SH-SY5Y (cell line): ENCODE data around the gene CDKN2D.

Experiments used
- GATA2 ChIP-seq: IDR thresholded peaks from 2 replicates; pipeline ENCODE4 v1.6.1; 2011; ENCODE audit warnings: mild to moderate bottlenecking, low read depth, low read length
- GATA3 ChIP-seq: IDR thresholded peaks from 2 replicates; pipeline ENCODE4 v1.6.1; 2011; ENCODE audit warnings: low read depth, mild to moderate bottlenecking, low read length, moderate library complexity

Gene CDKN2D

GRCh38 chr19:10565567-10566407 lies 3.0 kb downstream of the CDKN2D start, which contains the start of gene KRI1:
TSS of gene KRI1 (minus strand) at chr19:10566010. CDS start at chr19:10565999, 11 bp downstream.
- TF ChIP-seq GATA2, result no peak
- no peak for TF ChIP-seq GATA3

GRCh38 chr19:10565028-10565566 lies 3.7 kb downstream of the CDKN2D start:
- TF ChIP-seq GATA3, result no peak
- TF ChIP-seq GATA2, result no peak

- TF ChIP-seq GATA3, result no peak
- no peak for TF ChIP-seq GATA2
Observed at GRCh38 chr19:10562609-10563008, 6.2 kb downstream of the CDKN2D start.

GRCh38 chr19:10560154-10560553 lies 8.6 kb downstream of the CDKN2D start:
- TF ChIP-seq GATA3 (no peak), GATA2 (no peak)

- TF ChIP-seq GATA2, result no peak
- TF ChIP-seq GATA3, result no peak
Observed at GRCh38 chr19:10557603-10558197, 11.1 kb downstream of the CDKN2D start.

- TF ChIP-seq GATA2 (no peak), GATA3 (no peak)
Observed at GRCh38 chr19:10555610-10555973, 13.2 kb downstream of the CDKN2D start.

GRCh38 chr19:10554760-10555609 lies 13.8 kb downstream of the CDKN2D start:
- no peak for TF ChIP-seq GATA3
- TF ChIP-seq GATA2, result no peak

GRCh38 chr19:10553943-10554381 lies 14.8 kb downstream of the CDKN2D start:
- TF ChIP-seq GATA2 (no peak), GATA3 (no peak)

GRCh38 chr19:10553087-10553667 lies 15.6 kb downstream of the CDKN2D start:
- TF ChIP-seq GATA2 (no peak), GATA3 (no peak)

GRCh38 chr19:10552510-10553053 lies 16.2 kb downstream of the CDKN2D start:
- TF ChIP-seq GATA2 (no peak), GATA3 (no peak)

GRCh38 chr19:10551698-10552301 lies 17.0 kb downstream of the CDKN2D start:
- TF ChIP-seq GATA3 (no peak), GATA2 (no peak)

- TF ChIP-seq GATA2 (no peak), GATA3 (no peak)
Observed at GRCh38 chr19:10550336-10550735, 18.4 kb downstream of the CDKN2D start.

- TF ChIP-seq GATA3 (no peak), GATA2 (no peak)
Observed at GRCh38 chr19:10549733-10550132, 19.0 kb downstream of the CDKN2D start.
